Epithelial cell of esophagus (primary cell): ENCODE measurements around the gene ZNF569.
A peak's percentile ranks its signal among the peaks of the same experiment; 100 is the strongest.

Experiments used
- DNase-seq: peaks from one replicate; pipeline ENCODE4 v3.0.0; 2010; ENCODE audit warnings: low read depth
- H3K4me3 ChIP-seq: 2 replicates; pipeline ENCODE4 v1.5.1; 2011; ENCODE audit warnings: mild to moderate bottlenecking, low read length, control low read depth
- CTCF ChIP-seq: IDR thresholded peaks from 2 replicates; pipeline ENCODE4 v1.5.1; 2011; ENCODE audit warnings: low read depth, mild to moderate bottlenecking, low read length, control low read depth, inconsistent platforms; ENCODE audit not compliant: insufficient read depth; ENCODE audit errors: missing control alignments

ZNF569 gene

GRCh38 chr19:37466798-37467607, at the start of gene ZNF569:
Gene ZNF569, minus strand, starts transcription at chr19:37467444. Its CDS starts 22,523 bp downstream, at chr19:37444921.
- DNase-seq, result peak; percentile 96
- no peak for TF ChIP-seq CTCF
- peak within 1 kb of the TSS; percentile 90 for H3K4me3 ChIP-seq

DNA sequence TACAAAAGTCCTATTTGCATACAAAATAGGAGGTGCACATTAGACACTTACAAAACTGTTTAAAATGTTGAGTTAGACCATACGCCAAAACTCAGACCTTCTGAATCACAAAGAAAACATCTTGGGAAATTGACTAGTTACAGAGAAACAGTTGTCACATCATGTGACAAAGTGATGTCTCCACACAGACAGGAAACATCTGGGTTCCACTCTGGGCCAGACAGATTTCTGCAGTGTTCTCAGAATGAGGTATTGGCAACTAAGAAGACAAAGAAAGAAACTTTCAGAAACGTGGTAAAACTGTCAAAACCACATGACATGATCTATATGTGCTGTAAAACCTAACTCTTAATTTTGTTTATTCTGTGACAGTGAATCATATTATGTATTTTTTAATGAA, 46.2 kb upstream of the ZNF569 start:
- no peak for TF ChIP-seq CTCF
- H3K4me3 ChIP-seq, result no peak overlapping the region
- DNase-seq, result no peak

- TF ChIP-seq CTCF, result no peak
- no peak overlapping the region for H3K4me3 ChIP-seq
- DNase-seq, result no peak
Observed at GRCh38 chr19:37511821-37512220, 44.6 kb upstream of the ZNF569 start.

- no peak for TF ChIP-seq CTCF
- no peak for DNase-seq
- H3K4me3 ChIP-seq, result no peak overlapping the region
Observed at GRCh38 chr19:37511186-37511585, 43.9 kb upstream of the ZNF569 start.

DNA sequence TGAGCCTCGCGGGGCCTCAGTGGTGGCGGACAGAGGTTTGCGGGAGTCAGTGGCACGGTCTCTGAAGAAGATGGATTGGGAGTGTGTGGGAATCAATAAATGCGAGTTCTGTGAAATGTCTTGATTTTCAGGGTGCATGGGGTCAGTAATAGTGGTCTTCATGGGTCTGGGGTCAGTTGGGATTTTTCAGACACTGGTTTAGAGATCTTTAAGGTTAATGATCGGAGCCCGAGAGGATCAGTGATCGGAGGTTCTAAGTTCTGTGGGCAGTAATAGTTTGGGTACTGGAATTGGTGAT, 39.9 kb upstream of the ZNF569 start:
- DNase-seq, result no peak
- peak overlapping the region; percentile 84 for H3K4me3 ChIP-seq
- no peak for TF ChIP-seq CTCF

DNA sequence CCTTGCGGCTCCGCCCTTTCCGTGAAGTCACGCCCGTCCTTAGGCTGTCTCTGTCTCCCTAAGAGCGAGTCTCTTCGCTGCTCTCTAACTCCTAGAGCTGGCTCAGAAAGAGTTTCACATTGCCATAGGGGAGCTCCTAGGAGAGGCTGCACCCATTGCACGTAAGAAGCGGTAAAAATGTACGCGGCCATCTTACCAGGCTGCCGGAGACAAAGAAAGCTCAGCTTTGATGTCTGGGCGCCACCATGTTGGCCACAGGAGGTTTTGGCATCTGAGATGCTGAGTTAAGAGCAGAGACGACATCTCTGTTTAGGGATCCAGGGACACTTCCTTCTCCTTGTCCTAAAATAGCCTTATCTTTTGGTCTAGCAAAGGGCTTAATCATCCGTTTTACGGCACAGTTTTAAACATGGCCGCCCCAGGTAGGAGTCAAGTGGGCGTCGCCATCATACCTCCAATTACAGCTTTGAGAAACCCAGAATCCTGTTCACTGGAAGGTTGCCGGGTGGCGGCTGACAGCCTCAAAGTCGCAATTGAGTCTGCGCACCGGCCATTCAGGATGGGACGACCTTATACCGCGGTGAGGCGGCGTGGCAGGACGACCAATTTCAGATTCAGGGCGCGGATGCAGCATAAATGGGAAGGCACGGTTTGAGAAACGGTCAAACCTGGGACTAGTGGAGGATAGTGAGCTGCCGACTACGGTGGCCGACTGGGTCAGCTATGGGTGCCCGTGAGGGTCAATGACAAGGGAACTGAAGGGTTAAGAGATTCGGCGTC, 39.3 kb upstream of the ZNF569 start, which contains the start of gene ZNF793:
Gene ZNF793 (plus strand): TSS at position 553 of the 780 bp plus-strand sequence. CDS start 16,501 bp downstream, outside the sequence.
- peak; percentile 90 for DNase-seq
- no peak for TF ChIP-seq CTCF
- H3K4me3 ChIP-seq, result peak within 1 kb of the TSS; percentile 84

GRCh38 chr19:37505958-37506386, 38.7 kb upstream of the ZNF569 start:
- H3K4me3 ChIP-seq, result peak overlapping the region; percentile 84
- no peak for DNase-seq
- TF ChIP-seq CTCF, result no peak
